H4 (cell line): ENCODE measurements around the gene SEMA3E. TPM values are rescaled to one million over a fixed set of nuclear protein-coding genes. Genes with fewer than 3 reads are reported as not detected.

Experiments
- DNase-seq: peaks from one replicate; pipeline ENCODE4 v3.0.0-alpha.2; 2015; ENCODE audit warnings: low spot score
- total RNA-seq: library from RNA; depleted of rRNA; stranded (reverse); fragments of >200 nt; shearing (Covaris generic); gene quantifications from 2 replicates; pipeline ENCODE4 v1.2.3, GENCODE V29; 2014

Gene SEMA3E
- total RNA-seq, 1 experiment from 2014 or later = 9.4 TPM

DNA sequence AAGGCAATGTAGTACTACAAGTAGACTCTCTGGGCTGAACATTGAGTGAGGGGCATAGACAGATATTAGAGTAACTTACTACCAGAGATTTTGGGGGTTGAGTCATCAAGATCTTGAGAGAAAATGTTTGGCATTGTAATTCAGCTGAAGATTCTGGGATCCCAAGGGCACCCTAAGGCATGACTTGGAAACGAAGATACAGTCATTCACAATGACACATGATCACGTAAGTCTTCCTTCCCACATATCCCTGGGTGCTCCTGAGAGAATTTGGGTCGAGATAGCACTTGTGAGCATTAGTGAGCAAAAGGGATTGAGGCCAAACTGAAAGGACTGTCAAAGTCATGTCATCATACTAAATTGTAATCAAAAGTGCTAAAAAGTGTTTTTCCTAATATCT lies 293.8 kb downstream of the SEMA3E start:
- no peak for DNase-seq

DNA sequence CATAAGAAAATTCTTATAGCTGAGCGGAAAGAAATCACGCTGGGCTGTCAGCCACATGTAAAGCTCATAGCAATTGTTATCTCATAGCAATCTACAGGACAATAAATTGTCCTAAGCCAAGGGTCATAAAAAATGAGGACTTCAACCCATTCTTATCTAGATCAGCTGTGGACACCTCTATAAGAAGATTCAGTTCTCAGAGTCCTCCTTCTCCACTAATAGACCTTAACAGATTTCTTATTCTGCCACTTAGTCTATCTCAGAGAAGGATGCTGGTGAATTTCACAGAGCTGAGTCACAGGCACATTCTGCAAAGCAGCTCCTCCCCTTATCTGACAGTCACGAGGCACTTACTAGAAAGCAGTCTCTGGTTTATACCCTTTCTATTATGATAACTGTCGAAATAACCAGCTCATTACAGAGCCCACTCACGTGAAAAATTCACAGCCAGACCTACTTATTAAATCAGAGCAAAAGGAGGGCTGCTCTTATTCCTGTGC lies 300.9 kb downstream of the SEMA3E start:
- peak; percentile 68 for DNase-seq

DNA sequence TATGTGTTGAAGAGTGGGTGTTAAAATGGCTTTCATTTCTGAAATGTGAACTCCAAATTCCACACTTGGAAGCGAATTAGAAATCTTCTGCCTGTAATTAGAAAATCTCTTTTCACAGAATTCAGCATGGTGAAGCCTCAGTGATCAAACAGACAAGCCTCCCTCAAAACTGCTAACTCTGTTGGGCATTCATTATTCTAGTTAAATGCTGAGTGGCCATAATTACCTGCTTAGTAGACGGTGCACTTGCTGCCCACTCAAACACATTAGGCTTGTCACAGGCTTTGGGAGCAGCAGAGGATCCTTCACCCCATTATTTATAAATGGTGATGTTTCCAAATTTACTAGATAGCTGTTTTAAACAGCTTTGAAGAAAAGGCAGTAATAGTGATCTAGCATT lies 309.0 kb downstream of the SEMA3E start:
- DNase-seq = no peak

DNA sequence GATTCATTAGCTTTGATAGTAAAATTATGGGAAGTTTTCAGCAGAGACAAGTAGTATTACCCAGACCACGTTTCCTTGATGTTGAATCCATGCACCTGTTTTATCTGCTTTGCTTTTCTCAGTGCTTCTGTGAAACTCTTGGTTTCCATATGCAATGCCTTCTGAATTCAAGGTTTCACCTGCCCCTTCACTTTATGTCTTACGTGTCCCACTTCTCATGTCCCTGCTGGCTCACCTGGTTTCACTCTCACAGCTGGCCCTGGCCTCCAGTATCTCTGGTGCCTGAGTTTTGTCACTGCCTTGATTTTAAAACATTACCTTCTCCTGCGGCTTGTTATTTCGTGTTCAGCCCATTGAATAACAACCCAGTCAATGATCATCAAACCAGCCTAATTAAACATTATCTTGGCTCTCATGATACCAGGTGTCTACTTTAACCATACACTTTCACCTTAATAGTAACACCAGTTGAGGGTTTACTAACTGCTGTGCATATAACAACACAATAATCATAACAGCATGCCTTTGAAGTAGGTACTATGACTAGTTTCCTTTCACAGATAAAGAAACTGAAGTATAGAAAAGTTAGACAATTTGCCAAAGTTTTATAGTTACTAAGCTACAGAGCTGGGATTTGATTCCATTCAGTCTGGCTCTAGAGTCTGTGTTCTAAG lies 310.5 kb downstream of the SEMA3E start:
- no peak for DNase-seq

DNA sequence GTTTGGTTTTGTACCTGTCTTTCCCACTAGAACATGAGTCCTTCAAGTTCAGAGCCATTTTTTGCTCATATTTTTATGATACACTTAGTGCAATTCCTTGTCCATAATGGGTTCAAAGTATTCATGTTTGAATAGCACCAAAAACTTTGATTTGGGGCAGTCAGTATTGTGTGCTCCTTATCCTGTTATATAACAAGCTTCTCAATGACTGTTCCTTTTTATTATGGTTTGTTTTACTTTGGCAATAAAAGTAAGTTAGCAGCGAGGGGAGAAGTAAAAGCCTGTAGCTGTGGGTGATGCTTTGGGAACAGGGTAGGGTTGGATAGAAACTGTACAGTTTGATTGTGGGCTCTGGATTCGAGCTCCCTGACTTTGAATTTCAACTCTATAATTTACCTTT lies 311.9 kb downstream of the SEMA3E start:
- no peak for DNase-seq

DNA sequence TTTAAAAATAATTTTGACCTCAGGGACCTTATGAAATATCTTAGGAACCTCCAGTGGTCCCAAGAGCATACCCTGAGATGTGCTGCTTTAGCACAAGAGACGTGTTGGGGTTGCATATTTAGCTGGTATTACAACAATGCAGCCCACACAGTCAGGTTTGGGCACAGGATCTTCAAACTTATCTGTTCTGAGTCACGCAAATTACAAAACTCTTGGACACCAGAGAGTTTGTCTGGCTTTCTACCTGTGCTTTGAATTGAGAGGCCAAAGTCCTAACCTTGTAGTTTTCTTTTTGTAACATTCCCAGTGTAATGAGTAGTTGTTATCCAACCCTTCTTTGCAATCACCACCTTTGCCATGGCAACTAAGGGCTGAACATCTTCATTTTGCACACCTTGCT lies 322.7 kb downstream of the SEMA3E start:
- DNase-seq = no peak

DNA sequence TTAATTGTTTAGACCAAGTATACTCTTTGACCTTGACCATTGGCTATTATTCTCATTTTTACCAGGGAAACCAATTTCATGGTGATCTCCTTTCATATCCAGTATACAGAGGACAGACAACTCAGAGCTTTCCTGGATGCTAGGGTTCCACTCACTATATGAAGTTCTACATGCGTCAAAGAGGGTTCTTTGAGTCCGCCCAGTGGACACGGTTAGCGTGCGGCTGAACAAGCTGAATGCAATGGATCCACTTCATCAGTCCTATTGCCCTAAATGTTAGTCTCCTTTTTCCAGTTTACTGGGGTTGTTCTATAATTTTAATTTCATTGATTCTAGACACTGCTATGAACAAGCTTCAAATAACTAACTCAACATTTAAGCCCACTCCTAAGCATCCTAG lies 323.9 kb downstream of the SEMA3E start:
- no peak for DNase-seq

DNA sequence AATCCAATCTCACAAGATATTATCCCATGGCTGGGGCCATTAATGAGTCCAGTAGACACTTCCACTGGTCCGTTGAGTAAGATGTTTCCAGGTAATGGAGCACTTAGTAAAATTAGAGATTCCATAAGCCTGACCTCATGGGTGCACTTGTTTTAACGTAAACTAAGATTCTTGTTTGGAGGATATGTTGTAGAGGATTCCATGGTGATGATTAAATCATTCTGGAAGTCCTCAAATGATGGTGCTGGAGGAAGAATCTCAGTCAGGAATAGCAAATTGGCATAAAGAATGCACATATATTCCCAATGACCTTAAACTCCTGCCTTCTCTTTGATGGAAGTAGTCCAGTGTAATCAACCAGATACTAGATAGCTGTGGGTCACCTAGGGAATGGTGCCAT lies 324.3 kb downstream of the SEMA3E start:
- DNase-seq = no peak

DNA sequence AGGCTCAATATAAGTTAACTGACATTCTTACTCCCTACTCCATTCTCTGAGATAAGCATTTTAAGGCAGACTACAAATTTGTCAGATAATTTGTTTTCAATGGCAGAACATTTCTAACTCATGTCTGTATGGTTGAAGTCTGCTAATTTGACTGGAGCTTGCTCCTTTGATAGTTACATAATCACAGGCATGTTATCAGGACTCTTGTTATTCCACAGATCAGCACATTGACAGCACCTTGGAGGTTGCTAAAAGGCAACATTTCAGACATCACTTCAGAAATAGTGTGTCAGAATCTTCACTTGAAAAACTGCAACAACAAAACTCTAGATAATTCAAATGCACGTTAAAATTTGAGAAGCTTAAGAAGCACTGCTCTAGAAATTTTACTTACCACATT lies 327.9 kb downstream of the SEMA3E start:
- DNase-seq = no peak

DNA sequence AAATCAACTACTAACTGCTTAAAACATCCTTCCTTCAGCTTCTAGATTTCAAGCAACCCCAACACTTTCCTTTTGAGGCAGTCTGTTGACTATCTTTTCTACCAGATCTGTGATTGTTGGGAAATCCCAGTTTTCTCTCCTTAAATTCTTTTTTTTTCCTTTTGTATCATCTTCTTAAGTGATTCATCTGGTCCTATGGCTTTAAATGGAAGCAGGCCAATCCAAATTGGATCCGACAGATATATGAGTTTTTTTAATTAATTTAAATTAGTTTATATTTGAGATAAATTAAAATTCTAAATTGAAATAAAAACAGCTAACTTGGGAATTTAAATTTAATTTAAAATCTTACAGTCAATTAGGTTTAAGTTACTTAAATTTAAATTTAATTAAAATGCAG lies 335.0 kb downstream of the SEMA3E start:
- DNase-seq = no peak
